ENCODE measurements around the gene ACBD6.

The ACBD6 gene

GRCh38 chr1:180266275-180267210 lies 235.8 kb downstream of the ACBD6 start:
- no peak for TF ChIP-seq FOXP2 (optimal IDR thresholded peaks at IDR 0.05; ENCODE audit: control extremely low read depth, extremely low read length, insufficient read depth)
- TF ChIP-seq EZH2 (IDR thresholded peaks at IDR 0.05), result no peak
- no peak for TF ChIP-seq POLR2AphosphoS5 (IDR thresholded peaks at IDR 0.05; ENCODE audit: borderline replicate concordance, low read depth, low read length)
- no peaks in the 10 kb centered on the region for H3K36me3 ChIP-seq (ENCODE audit: insufficient read depth, low read length)
- no peak overlapping the region for H3K27ac ChIP-seq
- DNase-seq (ENCODE audit: low read depth, low spot score), result no peak
- no peak overlapping the region for H3K4me3 ChIP-seq
- H3K9ac ChIP-seq (ENCODE audit: insufficient read length), result no peak overlapping the region
- no peaks in the 10 kb centered on the region for H3K9me3 ChIP-seq (ENCODE audit: low read depth, low read length)

GRCh38 chr1:180265871-180266270 lies 236.5 kb downstream of the ACBD6 start:
- TF ChIP-seq EZH2 (IDR thresholded peaks at IDR 0.05) (no peak), POLR2AphosphoS5 (IDR thresholded peaks at IDR 0.05; ENCODE audit: borderline replicate concordance, low read depth, low read length) (no peak), FOXP2 (optimal IDR thresholded peaks at IDR 0.05; ENCODE audit: control extremely low read depth, extremely low read length, insufficient read depth) (no peak)
- Histone ChIP-seq H3K36me3 (ENCODE audit: insufficient read depth, low read length) (no peaks in the 10 kb centered on the region), H3K9ac (ENCODE audit: insufficient read length) (no peak overlapping the region), H3K4me3 (no peak overlapping the region), H3K9me3 (ENCODE audit: low read depth, low read length) (no peaks in the 10 kb centered on the region), H3K27ac (no peak overlapping the region)
- no peak for DNase-seq (ENCODE audit: low read depth, low spot score)

- H3K9ac ChIP-seq (ENCODE audit: insufficient read length), result no peak overlapping the region
- no peak for DNase-seq (ENCODE audit: low read depth, low spot score)
- H3K27ac ChIP-seq, result no peak overlapping the region
- TF ChIP-seq FOXP2 (optimal IDR thresholded peaks at IDR 0.05; ENCODE audit: control extremely low read depth, extremely low read length, insufficient read depth), result no peak
- no peak for TF ChIP-seq EZH2 (IDR thresholded peaks at IDR 0.05)
- TF ChIP-seq POLR2AphosphoS5 (IDR thresholded peaks at IDR 0.05; ENCODE audit: borderline replicate concordance, low read depth, low read length), result no peak
- H3K4me3 ChIP-seq, result no peak overlapping the region
- no peaks in the 10 kb centered on the region for H3K36me3 ChIP-seq (ENCODE audit: insufficient read depth, low read length)
- H3K9me3 ChIP-seq (ENCODE audit: low read depth, low read length), result no peaks in the 10 kb centered on the region
These were observed 237.2 kb downstream of the ACBD6 start for GRCh38 chr1:180265201-180265600.

GRCh38 chr1:180264595-180264994 lies 237.8 kb downstream of the ACBD6 start:
- no peak for DNase-seq (ENCODE audit: low read depth, low spot score)
- TF ChIP-seq EZH2 (IDR thresholded peaks at IDR 0.05) (no peak), POLR2AphosphoS5 (IDR thresholded peaks at IDR 0.05; ENCODE audit: borderline replicate concordance, low read depth, low read length) (no peak), FOXP2 (optimal IDR thresholded peaks at IDR 0.05; ENCODE audit: control extremely low read depth, extremely low read length, insufficient read depth) (no peak)
- no peak overlapping the region for H3K27ac ChIP-seq

DNA sequence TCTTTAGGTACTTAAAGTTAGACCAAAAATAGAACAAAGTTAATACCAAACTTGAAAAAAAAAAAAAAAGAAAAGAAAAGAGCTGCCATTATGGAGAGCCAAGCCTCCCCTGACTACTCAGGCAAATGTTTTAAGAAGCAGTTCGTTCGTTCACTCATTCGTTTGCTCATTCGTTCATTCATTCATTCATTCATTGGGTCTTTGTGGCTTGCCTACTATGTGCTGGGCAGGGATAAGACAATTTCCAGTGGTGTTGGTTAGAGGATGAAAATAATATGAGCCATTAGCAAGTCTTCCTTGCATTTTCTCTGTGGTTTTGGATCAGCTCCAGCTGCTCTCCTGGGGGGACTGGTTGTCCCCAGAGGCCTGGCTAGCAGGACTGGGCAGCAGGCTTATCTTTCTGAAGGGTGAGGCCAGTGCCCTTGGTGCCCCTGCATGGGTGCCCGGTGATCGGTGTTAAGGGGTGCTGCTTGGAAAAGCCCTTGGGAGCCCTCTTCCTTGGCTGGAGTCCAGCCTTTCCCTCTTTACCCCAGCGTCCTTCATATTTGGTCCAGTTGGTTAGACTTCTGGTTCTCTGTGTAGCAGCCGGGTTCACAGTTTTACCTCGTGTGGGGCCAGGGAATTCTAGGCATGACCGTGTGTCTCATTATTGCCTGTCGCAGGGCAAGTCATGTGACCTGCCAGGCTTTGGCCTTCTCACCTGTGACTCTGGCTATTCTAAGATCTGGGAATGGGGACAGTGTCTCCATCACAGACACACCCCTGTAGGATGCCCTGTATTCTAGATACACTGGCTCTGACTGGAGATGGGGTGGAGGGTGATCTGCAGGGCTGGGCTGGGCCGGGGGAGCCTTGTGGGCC lies 239.5 kb downstream of the ACBD6 start:
- Histone ChIP-seq H3K9ac (ENCODE audit: insufficient read length) (no peak overlapping the region), H3K9me3 (ENCODE audit: low read depth, low read length) (no peaks in the 10 kb centered on the region), H3K4me3 (no peak overlapping the region), H3K27ac (no peak overlapping the region), H3K36me3 (ENCODE audit: insufficient read depth, low read length) (no peaks in the 10 kb centered on the region)
- DNase-seq (ENCODE audit: low read depth, low spot score), result no peak
- TF ChIP-seq EZH2 (IDR thresholded peaks at IDR 0.05) (no peak), FOXP2 (optimal IDR thresholded peaks at IDR 0.05; ENCODE audit: control extremely low read depth, extremely low read length, insufficient read depth) (no peak), POLR2AphosphoS5 (IDR thresholded peaks at IDR 0.05; ENCODE audit: borderline replicate concordance, low read depth, low read length) (no peak)

More at GRCh38 chr1:180264595-180264994, 237.8 kb downstream of the ACBD6 start:
- Histone ChIP-seq H3K36me3 (ENCODE audit: insufficient read depth, low read length) (no peaks in the 10 kb centered on the region), H3K9ac (ENCODE audit: insufficient read length) (no peak overlapping the region), H3K4me3 (no peak overlapping the region), H3K9me3 (ENCODE audit: low read depth, low read length) (no peaks in the 10 kb centered on the region)

DNA sequence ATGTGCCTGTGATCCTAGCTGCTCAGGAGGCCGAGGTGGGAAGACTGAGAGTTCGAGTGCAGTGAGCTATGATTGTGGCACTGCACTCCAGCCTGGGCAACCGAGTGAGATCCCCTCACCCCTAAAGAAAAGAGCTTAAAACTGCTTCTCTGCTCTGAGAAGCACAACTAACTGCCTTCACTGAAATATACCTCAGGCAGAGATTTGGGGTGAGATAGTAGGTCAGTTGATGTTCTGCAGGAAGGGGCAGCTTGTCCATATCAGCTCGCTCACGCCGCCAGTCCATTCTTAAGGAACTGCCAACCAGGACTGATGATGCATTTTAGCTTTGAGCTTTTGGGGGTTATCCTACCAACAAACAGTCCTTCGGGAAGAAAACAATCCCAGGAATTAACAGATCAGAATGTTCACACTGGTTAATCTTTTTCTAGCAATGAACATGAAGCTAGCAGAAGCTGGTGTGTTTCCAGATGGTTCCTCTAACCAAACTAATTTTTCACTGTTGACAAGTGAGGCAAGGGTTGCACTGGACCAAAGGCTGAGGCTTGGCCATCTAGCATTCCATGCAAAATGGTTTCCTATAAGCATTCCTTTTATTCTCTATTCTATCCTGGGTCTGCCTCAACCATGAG lies 240.7 kb downstream of the ACBD6 start:
- no peak overlapping the region for H3K4me3 ChIP-seq
- H3K9me3 ChIP-seq (ENCODE audit: low read depth, low read length), result no peaks in the 10 kb centered on the region
- H3K9ac ChIP-seq (ENCODE audit: insufficient read length), result no peak overlapping the region
- DNase-seq (ENCODE audit: low read depth, low spot score), result no peak
- H3K27ac ChIP-seq, result no peak overlapping the region
- TF ChIP-seq FOXP2 (optimal IDR thresholded peaks at IDR 0.05; ENCODE audit: control extremely low read depth, extremely low read length, insufficient read depth) (no peak), POLR2AphosphoS5 (IDR thresholded peaks at IDR 0.05; ENCODE audit: borderline replicate concordance, low read depth, low read length) (no peak), EZH2 (IDR thresholded peaks at IDR 0.05) (no peak)
- H3K36me3 ChIP-seq (ENCODE audit: insufficient read depth, low read length), result no peaks in the 10 kb centered on the region

DNA sequence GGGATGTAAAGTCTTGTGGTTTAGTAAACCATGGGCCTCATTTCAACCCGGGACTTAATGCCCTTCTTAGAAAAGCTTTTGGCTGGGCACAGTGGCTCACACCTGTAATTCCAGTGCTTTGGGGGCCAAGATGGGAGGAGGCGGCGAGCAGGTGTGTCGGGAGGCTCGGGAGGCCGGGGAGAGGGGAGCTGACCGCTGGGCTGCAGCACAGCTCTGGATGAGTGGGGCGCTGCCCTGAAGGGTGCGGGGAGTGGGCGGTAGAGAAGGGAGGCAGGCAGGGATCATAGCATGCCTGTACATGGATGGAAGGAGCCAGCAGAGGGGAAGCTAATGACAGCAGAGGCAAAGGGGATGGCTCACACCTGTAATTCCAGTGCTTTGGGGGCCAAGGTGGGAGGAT lies 241.3 kb downstream of the ACBD6 start:
- H3K4me3 ChIP-seq, result no peak overlapping the region
- H3K9ac ChIP-seq (ENCODE audit: insufficient read length), result no peak overlapping the region
- no peak for TF ChIP-seq POLR2AphosphoS5 (IDR thresholded peaks at IDR 0.05; ENCODE audit: borderline replicate concordance, low read depth, low read length)
- TF ChIP-seq EZH2 (IDR thresholded peaks at IDR 0.05), result no peak
- no peak for TF ChIP-seq FOXP2 (optimal IDR thresholded peaks at IDR 0.05; ENCODE audit: control extremely low read depth, extremely low read length, insufficient read depth)
- H3K27ac ChIP-seq, result no peak overlapping the region
- no peaks in the 10 kb centered on the region for H3K9me3 ChIP-seq (ENCODE audit: low read depth, low read length)
- no peak for DNase-seq (ENCODE audit: low read depth, low spot score)
- no peaks in the 10 kb centered on the region for H3K36me3 ChIP-seq (ENCODE audit: insufficient read depth, low read length)

GRCh38 chr1:180260541-180260940 lies 241.8 kb downstream of the ACBD6 start:
- H3K36me3 ChIP-seq (ENCODE audit: insufficient read depth, low read length), result no peaks in the 10 kb centered on the region
- H3K9ac ChIP-seq (ENCODE audit: insufficient read length), result no peak overlapping the region
- DNase-seq (ENCODE audit: low read depth, low spot score), result no peak
- H3K4me3 ChIP-seq, result no peak overlapping the region
- no peak overlapping the region for H3K27ac ChIP-seq
- no peaks in the 10 kb centered on the region for H3K9me3 ChIP-seq (ENCODE audit: low read depth, low read length)
- TF ChIP-seq FOXP2 (optimal IDR thresholded peaks at IDR 0.05; ENCODE audit: control extremely low read depth, extremely low read length, insufficient read depth), result no peak
- TF ChIP-seq EZH2 (IDR thresholded peaks at IDR 0.05), result no peak
- TF ChIP-seq POLR2AphosphoS5 (IDR thresholded peaks at IDR 0.05; ENCODE audit: borderline replicate concordance, low read depth, low read length), result no peak
